GM20000 (cell line): ENCODE data around the gene HOXB9.

Source experiments
- DNase-seq: peaks from one replicate; pipeline ENCODE4 v3.0.0; 2012; ENCODE audit warnings: low spot score
- CTCF ChIP-seq: IDR thresholded peaks from 2 replicates; pipeline ENCODE4 v1.5.1; 2012; ENCODE audit warnings: mild to moderate bottlenecking, control low read depth; ENCODE audit errors: extremely low read depth, missing control alignments

HOXB9 gene

GRCh38 chr17:48620461-48621139 is 5.6 kb downstream of the HOXB9 start:
- no peak for DNase-seq
- TF ChIP-seq CTCF = no peak

GRCh38 chr17:48619826-48620449 is 6.2 kb downstream of the HOXB9 start:
- no peak for TF ChIP-seq CTCF

GRCh38 chr17:48618256-48618896 is 7.8 kb downstream of the HOXB9 start:
- TF ChIP-seq CTCF = peak; percentile 90
- peak; percentile 95 for DNase-seq

More at GRCh38 chr17:48619826-48620449, 6.2 kb downstream of the HOXB9 start:
- DNase-seq = no peak

GRCh38 chr17:48617471-48618255 is 8.5 kb downstream of the HOXB9 start:
- TF ChIP-seq CTCF = no peak
- DNase-seq = no peak

- no peak for TF ChIP-seq CTCF
- DNase-seq = no peak
Observed at GRCh38 chr17:48616717-48617470, 9.3 kb downstream of the HOXB9 start.

- DNase-seq = no peak
- TF ChIP-seq CTCF = no peak
Observed at GRCh38 chr17:48615963-48616716, 10.0 kb downstream of the HOXB9 start.
